Peyer's patch (tissue), 4 donors: ENCODE results near the gene SF3B2.

Experiments
- CTCF ChIP-seq, 6 experiments: fragments of 450-650 bp in 4 of 6; fragments of 200-600 bp in 2 of 6; sonication (generic) in 1 of 6; IDR thresholded peaks; one replicate each; pipeline ENCODE4 v1.5.1; 2017 to 2019; ENCODE audit warnings: antibody characterized with exemption in 6 of 6, mild to moderate bottlenecking in 3 of 6, moderate library complexity in 1 of 6
- POLR2A ChIP-seq, 2 donors: fragments of 450-650 bp; IDR thresholded peaks; one replicate each; pipeline ENCODE4 v1.5.1; 2017; ENCODE audit warnings: antibody characterized with exemption in 2 of 2, mild to moderate bottlenecking in 2 of 2, moderate library complexity in 2 of 2

GRCh38 chr11:66059966-66060680 lies 8.0 kb downstream of the SF3B2 start:
- TF ChIP-seq CTCF (IDR thresholded peaks at IDR 0.05) (no peak), POLR2A (IDR thresholded peaks at IDR 0.05) (no peak)
